GM18907 (cell line): ENCODE measurements around the gene CAPNS1.
A peak's percentile ranks its signal among the peaks of the same experiment; 100 is the strongest.
"Not testable (repeated sequence)": the region's sequence is repeated elsewhere in the genome, so short reads cannot be mapped to it uniquely, and the experiment has no call there.

Source experiments
- ATAC-seq: cut with Tn5 transposase; IDR thresholded peaks from one replicate; pipeline ENCODE4 v1.9.1; 2021; ENCODE audit warnings: mild to moderate bottlenecking, moderate library complexity; ENCODE audit not compliant: unreplicated experiment

Gene CAPNS1

DNA sequence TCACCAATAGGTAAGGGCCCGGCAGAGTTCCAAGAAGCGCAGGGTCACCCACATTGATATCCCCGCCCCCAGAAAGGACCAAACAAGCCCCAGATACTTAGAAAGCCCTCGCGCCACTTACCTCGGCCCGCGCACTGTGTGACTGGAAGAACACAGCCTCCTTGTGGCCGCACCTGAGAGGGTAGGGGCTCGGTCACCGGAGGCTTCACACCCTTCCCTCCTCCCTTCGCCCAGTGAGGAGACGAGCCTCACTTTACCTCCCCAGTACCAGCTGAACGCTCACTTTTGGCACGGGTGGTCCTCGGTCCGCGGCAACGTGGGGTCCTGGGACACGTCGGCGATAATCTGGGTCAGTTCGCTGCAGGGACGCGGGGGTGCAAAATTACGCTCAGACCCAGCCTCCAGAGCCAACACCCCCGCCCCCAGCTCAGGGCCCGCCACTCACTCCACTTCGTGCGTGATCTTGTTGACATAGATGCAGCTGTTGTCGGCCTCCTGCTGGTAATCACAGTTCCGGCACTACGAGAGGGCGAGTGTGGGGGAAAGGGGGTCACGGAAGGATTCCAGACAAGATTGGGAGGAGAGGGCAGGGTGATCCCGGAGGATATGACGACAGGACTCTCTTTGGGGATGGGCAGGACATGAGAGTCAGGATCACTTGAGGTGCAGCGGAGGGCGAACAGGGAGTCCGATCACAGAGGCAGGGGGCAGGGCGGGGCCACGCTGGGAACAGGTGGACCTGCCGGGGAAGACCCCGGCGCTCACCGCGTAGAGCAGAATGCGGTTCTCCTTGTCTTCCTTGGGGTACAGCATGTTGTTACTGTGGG, 25.8 kb upstream of the CAPNS1 start:
- ATAC-seq, result peak; percentile 1

DNA sequence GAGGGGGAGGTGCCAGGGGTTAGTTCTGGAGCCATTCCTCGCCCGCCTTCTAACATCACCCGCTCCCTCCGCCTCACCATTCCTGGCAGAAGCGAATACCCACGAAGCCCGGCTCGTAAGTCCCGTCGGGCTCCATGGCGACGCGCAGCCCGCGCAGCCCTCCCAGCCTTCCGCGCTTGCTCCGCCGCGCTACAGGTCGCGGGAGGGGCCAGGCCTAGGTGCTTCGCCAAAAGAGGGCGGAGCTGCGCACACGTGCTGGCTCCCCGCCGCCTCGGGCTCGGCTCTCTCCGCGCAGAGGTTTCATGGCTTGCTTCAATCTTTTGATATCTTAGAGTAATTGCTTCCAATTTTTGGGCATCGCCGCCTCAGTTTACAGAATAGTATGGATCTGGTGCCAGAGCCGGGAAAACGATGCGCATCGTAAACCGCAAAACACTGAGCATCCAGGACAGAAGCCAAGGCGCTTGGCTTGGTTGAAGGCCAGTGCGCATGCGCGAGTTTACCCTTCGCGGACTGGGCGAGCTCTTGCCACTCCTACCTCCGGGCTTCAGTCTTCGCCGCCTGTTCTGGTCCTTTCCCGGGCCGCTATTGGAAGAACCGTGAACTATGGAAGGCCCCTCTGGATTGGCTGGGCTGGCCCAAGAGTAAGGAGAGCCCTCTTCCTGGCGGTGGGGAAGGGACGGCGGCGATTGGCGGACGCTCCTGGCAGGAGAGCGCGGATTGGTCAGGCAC, 25.0 kb upstream of the CAPNS1 start, which contains the start of gene POLR2I:
Gene POLR2I, minus strand, starts transcription at position 155 of the 732 bp plus-strand sequence. Its CDS starts 19 bp downstream, at position 136.
- ATAC-seq, result peak; percentile 83

DNA sequence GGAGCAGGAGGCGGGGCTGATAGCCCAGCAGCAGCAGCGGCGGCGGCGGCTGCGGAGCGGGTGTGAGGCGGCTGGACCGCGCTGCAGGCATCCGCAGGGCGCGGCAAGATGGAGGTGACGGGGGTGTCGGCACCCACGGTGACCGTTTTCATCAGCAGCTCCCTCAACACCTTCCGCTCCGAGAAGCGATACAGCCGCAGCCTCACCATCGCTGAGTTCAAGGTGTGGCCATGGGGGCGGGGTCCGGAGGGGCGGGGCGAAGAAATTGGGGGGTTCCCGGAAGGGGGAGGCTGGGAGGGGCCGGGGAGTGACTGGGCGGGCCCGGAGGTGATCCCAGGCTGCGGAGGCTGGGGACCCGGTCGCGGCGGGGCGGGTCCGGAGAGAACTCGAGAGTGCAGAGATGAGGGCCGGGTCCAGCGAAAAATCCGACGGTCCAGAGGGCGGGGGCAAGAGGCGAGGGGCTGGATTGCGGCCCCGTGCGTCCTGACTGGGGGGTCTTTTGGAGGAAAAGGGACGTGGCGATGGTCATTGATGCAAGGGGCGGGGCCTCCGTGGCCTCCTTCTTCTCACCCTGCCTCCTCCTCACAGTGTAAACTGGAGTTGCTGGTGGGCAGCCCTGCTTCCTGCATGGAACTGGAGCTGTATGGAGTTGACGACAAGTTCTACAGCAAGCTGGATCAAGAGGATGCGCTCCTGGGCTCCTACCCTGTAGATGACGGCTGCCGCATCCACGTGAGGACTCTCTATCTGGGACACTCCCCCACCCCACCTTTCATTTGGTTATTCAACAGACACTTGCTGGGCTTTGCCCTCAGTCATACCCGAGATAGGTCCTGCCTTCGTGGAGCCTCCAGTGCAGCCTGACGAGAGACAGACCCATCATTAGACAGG, 24.2 kb upstream of the CAPNS1 start, which contains the start of gene TBCB:
Gene TBCB, plus strand, starts transcription at position 16 of the 891 bp plus-strand sequence. Its CDS starts 93 bp downstream, at position 109.
- ATAC-seq, result peak; percentile 36

DNA sequence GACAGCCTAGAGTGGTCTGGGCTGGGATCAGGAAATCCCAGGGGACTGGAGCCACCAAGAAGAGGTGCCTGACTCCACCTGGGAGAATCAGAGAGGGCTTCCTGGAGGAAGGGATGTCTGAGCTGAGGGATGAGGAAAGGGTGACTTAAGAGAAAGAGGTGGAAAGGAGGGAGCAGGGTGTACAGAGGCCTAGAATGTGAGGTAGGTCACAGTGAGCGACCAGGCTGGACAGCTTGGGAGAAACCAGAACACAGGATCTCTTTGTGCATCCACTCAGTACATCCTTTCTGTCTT, 23.6 kb upstream of the CAPNS1 start:
- no peak for ATAC-seq

DNA sequence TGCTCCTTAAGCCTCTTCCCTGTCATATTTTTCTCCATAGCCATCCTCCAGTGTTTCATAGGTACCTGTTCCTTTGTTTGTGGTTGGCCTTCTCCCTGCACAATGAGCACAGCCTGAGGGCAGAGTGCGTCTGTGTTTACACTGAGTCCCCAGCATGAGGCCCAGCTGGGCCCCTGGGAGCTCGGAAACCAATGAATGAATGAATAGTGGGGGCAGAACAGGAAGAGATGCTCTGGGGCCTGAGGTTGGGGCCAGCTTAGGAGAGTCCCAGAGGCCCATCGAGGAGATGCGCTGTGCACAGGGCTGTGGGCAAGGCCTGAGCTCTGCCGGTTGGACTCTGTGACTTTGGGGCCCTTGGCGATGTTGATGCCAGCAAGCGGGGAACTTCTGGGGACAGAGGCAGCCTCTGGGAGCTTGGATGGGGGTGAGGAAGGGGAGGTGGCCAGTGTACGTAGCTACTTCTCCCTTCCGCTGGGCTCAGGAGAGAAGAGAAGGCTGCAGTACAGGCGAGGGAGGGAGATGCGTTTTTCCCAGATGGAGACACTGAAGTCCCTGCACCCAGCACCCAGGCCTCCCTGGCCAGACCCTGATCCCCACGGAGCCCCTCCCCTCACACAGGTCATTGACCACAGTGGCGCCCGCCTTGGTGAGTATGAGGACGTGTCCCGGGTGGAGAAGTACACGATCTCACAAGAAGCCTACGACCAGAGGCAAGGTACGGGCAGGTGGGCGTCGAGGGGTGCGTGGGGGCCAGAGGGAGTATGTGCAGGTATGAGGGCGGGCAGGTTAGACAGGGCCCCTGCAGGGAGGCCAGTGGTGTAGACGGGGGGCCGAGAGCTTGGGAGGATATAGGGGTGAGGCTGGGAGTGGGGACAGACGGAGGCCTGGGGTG, 19.5 kb upstream of the CAPNS1 start:
- ATAC-seq, result no peak

DNA sequence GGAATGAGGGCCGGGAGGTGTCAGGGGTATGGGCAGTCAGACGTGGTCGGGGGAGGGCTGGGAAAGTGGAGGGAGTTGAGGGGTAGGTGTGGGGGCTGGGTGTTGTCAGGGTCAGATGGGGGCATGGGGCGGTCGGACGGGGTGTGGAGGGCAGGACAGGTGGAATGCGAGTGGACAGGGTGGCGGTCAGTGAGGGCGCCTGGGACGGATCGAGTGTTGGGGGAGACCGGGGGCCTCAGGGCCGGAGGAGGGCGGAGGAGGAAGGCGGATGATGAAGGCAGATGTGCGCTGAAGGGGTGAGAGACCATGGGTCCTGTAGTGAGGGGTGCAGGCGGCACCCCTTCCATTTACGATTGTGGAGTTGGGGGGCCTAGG, 18.9 kb upstream of the CAPNS1 start:
- ATAC-seq, result no peak

DNA sequence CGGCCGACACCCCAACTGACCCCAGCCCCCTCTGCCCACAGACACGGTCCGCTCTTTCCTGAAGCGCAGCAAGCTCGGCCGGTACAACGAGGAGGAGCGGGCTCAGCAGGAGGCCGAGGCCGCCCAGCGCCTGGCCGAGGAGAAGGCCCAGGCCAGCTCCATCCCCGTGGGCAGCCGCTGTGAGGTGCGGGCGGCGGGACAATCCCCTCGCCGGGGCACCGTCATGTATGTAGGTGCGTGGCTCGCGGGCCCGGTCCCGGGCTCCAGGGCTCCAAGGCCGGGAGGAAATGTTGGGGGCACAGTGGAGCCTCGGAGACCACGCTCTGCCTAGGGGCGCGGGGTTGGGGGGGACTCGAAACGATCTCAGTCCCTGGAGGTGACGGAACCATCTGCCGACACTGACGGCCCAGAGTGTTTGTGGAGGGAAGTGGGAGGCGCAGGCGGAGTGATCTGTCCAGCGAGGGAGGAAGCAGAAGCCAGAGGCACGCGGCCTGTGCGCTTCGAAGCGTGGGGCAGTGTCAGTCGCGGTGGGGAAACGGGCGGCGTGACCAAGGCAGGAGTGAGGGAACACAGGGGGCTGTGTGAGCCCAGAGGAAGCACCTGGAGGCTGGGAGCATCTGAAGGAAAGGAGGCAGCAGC, 18.3 kb upstream of the CAPNS1 start:
- no peak for ATAC-seq

DNA sequence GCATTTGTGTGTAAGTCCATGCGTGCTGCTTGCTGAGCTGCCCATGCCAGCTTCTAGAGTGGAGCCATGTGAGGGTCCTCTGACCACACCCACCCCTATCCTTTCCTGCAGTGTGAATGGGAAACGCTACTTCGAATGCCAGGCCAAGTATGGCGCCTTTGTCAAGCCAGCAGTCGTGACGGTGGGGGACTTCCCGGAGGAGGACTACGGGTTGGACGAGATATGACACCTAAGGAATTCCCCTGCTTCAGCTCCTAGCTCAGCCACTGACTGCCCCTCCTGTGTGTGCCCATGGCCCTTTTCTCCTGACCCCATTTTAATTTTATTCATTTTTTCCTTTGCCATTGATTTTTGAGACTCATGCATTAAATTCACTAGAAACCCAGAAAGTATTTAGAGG, 14.3 kb upstream of the CAPNS1 start:
- ATAC-seq, result no peak

DNA sequence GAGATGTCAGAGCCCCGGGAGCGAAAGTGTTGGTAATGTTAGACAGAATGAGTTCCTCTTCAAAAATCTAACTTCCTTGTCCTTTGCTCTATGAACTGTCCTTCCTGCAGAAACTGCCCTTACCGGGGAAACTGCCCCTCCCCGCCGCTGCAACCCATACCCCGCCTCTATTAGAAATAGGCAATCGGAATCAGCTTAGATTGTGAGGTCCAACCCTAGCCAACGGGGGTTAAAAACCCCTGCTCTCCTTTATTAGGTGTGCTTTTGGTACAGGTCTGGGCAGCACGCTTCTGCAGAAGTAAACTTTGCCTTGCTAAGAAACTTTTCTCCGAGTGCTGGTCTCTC, 11.5 kb upstream of the CAPNS1 start:
- peak; percentile 16 for ATAC-seq

DNA sequence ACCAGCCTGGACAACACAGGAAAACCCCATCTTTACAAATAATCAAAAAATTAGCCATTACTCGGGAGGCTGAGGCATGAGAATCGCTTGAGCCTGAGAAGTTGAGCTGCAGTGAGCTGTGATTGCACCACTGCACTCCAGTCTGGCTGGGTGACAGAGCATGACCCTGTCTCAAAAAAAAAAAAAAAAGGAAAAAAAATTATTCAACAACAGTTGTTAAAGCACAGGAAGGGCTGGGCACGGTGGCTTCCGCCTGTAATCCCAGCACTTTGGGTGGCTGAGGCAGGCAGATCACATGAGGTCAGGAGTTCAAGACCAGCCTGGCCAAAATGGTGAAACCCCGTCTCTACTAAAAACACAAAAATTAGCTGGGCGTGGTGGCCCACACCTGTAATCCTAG, 8.6 kb upstream of the CAPNS1 start:
- ATAC-seq, result not testable (repeated sequence)

DNA sequence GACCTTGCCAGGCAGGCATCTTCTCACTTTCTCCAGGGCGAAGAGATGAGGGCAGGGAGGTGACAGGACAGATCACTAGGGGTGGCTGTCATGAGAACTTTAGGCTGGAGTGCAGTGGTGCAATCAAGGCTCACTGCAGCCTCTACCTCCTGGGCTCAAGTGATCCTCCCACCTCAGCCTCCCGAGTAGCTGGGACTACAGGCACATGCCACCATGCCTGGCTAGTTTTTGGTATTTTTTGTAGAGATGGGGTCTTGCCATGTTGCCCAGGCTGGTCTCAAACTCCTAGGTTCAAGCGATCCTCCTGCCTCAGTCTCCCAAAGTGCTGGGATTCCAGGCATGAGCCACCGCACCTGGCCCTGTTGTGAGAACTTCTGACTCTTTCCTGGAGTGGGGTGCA, 5.0 kb upstream of the CAPNS1 start:
- ATAC-seq, result not testable (repeated sequence)

DNA sequence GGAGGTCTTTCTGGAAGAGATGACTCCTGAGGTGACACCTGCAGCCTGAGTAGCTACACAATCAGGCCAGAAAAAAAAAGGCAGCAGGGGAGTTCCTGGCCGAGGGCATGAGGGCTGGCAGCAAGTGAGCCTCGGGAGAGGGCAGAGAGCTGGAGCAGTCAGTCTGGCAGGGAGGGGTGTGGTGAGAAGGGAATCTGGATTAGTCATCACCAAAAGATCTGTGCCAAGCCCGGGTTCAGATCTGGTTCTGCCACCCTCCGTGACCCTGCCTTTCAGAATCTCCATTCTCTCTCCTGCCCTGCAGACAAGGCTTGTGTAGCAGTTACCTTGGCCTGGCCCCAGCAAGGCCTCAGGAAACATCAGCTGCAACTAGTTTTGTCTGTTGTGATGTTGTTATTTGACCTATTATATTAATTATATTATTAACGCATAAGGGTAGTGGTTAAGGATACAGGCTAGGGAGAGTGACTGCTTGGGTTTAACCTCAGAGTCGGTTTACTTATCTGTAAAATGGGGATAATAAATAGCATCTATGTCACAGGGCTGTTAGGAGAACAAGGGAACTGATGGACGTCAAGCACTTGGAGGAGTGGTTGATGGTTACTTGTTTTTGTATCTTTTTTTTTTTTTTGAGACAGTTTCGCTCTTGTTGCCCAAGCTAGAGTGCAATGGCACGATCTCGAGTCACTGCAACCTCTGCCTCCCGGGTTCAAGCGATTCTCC, 2.7 kb upstream of the CAPNS1 start:
- no peak for ATAC-seq

DNA sequence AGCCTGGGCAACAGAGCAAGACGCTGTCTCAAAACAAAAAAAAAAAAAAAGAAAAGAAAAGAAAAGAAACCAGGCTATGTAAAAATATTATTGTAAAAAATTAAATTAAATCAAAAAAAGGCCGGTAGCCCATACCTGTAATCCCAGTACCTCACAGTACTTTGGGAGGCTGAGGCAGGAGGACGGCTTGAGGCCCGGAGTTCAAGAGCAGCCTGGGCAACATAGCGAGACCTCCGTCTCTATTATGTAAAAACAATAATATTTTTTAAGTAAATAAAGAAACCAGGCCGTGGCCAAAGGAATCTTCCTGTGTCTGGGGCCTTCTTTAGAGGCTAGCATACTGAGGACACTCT, 770 bp upstream of the CAPNS1 start:
- ATAC-seq, result no peak

DNA sequence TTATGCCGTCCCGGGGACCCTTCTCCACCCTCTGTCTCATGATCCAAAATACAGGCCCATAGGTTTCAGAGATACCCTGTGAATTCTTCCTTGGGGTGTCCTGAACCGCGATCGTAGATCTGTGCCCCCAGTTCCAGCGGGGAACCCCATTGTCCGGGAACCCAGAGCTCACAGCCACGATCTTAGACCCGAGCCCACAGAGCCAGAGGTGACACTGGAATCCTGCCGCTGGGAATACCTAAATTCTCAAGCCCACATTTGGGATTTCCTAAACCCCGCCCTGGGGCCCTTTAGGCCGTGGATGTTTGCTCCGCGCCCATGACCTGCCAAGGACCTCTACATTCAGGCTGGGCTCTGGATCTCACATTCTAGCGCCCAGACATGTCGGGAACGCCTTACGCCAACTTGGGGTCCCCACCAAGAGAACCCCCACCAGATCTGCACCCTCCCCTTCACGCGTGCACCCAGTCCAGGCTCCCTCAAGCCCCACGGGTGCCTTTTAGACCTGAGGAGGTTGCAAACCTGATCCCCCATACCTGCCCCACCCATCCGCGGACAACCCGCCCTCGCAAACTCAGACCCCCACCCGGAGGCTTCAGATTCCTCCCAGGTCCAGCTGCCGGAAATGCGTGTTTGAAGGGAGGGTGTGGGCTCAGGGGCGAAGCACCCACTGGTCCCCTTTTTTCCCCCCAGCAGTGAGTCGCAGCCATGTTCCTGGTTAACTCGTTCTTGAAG, 605 bp downstream of the CAPNS1 start:
- peak; percentile 11 for ATAC-seq

DNA sequence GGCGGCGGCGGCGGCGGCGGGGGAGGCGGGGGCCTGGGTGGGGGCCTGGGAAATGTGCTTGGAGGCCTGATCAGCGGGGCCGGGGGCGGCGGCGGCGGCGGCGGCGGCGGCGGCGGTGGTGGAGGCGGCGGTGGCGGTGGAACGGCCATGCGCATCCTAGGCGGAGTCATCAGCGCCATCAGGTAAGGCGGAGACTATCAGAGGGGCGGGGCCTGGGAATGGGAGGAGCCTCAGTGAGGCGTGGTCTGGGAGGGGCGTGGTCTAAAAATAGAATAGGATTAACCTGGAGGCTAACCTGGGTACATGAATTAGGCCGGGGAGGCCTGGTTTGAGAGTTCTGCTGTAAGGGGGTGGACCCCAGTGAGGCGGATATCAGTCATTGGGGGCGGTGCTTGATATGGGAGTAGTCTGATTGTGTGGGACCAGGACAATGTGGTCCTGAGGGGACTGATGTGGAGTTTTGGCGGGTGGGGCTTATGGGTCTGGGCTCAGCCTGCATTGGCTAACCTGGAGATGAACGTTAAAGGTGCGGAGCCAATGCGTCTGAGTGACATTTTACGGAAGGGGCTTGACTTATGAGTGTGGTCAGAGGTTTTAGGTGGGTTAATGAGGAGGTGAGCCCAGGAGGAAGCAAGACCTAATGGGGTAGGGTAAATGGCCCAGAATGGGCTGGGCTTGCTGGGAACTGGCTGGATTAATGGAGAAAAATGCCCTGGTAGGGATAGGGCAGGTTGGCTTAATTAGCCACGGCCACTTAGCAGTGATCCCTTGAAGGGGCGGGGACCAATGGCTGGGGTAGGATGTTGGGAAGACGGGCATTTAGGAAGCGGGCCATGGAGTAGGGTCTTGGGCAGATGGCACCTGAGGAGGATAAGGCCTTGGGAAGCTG, 1.4 kb downstream of the CAPNS1 start:
- peak; percentile 44 for ATAC-seq

DNA sequence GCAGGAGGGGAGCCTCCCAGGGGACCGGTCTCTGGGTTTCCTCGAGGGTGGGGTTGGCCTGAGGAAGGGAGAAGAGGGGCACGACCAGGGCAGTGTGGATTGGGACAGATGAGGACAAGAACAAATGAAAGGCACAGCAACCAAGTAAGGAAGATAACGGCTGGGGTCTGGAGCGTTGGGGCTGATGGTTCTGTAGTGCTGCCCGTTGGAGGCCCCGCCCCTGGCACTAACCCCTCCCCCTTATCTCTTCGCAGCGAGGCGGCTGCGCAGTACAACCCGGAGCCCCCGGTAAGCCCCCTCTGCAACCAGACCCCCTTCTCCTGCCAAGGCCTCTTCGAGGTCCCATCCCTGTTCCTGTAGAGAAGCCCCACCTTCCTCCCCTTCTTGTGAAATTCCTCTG, 2.2 kb downstream of the CAPNS1 start:
- no peak for ATAC-seq

DNA sequence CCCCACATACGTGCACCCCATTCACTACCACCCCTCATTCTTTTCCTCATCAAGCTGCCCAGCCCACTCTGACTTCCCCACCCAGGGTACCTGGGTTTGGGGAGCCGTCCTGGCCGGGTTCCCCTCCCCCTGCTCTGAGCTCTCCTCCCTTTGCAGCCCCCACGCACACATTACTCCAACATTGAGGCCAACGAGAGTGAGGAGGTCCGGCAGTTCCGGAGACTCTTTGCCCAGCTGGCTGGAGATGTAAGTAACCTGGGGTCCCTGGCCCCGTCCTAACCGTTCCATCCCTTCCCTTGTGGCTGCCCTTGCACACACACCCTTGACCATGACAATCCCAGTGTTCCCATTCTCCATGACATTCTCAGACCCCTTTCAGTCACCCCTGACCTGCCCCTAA, 2.6 kb downstream of the CAPNS1 start:
- no peak for ATAC-seq

DNA sequence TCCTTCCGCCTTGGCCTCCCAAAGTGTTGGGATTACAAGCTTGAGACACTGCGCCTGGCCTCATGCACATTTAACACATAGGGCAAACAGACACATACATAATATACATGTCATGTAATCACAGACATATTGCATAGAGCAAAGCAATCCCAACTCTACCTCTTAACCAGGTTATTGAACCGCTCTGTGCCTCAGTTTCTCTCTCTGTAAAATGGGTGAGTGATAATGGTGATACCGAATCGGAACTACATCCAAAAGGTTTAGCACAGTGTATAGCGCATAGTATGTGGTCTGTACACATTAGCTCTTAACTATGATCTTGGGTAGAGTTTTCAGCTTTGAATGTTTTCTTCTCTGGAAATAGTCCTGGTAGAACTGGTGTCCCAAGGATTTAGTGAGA, 4.8 kb downstream of the CAPNS1 start:
- no peak for ATAC-seq
